Fibroblast of pulmonary artery (primary cell): ENCODE data around the gene DUS2.

Experiments used
- DNase-seq: peaks from one replicate; pipeline ENCODE4 v3.0.0-alpha.2; 2010; ENCODE audit warnings: low read depth
- H3K4me3 ChIP-seq: replicated peaks from 2 replicates; pipeline ENCODE4 v1.5.1; 2011; ENCODE audit warnings: low read depth, mild to moderate bottlenecking, control low read depth, low read length, moderate library complexity
- TF ChIP-seq, protein P1 (sequence below): IDR thresholded peaks from 2 replicates; pipeline ENCODE4 v1.5.1; 2011; ENCODE audit warnings: mild to moderate bottlenecking, control low read depth, low read length, inconsistent platforms; ENCODE audit errors: missing control alignments

Gene DUS2

DNA sequence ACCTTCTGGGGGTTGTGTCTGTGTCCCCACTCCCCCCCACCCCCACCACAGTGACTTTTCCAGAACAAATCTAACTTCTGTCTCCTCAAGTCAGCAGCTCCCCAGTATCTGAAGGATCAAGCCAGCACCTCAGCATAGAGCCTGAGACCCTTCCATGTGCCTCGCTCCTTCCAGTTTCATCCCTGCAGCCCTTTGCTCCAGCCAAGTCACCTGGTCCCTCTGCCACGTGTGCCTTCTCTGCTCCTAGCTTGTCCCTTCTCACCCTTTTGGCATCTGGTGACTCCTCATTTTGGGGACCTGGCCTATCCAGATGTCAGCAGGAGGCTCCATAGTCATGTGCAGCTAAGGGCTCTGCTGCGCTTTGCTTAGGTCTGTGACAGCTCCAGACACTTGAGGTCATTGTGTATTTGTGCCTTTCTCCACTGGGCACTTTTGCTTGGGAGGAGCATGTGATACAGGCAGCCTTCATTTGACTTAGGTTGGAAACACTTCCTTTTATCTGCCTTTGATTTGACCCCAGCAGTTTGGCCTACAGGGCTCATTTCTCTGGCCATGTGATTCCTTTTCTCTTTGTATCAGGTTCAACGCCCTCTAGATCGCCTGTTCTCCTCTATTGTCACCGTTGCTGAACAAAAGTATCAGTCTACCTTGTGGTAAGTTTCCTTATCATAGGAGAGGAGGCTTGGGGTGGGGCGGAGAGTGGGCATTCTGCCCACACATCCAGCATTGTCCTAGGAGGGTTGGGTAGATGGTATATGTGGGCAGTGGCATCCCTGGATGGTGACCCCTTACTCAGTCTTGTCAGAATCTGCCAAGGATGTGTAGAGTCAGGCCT lies 55.0 kb downstream of the DUS2 start:
- no peak overlapping the region for H3K4me3 ChIP-seq
- no peak for DNase-seq
- TF ChIP-seq, protein P1, sequence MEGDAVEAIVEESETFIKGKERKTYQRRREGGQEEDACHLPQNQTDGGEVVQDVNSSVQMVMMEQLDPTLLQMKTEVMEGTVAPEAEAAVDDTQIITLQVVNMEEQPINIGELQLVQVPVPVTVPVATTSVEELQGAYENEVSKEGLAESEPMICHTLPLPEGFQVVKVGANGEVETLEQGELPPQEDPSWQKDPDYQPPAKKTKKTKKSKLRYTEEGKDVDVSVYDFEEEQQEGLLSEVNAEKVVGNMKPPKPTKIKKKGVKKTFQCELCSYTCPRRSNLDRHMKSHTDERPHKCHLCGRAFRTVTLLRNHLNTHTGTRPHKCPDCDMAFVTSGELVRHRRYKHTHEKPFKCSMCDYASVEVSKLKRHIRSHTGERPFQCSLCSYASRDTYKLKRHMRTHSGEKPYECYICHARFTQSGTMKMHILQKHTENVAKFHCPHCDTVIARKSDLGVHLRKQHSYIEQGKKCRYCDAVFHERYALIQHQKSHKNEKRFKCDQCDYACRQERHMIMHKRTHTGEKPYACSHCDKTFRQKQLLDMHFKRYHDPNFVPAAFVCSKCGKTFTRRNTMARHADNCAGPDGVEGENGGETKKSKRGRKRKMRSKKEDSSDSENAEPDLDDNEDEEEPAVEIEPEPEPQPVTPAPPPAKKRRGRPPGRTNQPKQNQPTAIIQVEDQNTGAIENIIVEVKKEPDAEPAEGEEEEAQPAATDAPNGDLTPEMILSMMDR: no peak

DNA sequence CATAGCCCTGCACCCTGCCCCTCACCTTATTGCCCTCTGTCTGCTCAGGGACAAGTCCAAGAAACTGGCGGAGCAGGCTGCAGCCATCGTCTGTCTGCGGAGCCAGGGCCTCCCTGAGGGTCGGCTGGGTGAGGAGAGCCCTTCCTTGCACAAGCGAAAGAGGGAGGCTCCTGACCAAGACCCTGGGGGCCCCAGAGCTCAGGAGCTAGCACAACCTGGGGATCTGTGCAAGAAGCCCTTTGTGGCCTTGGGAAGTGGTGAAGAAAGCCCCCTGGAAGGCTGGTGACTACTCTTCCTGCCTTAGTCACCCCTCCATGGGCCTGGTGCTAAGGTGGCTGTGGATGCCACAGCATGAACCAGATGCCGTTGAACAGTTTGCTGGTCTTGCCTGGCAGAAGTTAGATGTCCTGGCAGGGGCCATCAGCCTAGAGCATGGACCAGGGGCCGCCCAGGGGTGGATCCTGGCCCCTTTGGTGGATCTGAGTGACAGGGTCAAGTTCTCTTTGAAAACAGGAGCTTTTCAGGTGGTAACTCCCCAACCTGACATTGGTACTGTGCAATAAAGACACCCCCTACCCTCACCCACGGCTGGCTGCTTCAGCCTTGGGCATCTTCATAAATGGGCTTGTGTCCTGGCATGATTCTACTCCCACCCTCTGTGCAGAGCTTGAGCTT lies 55.8 kb downstream of the DUS2 start:
- no peak for DNase-seq
- H3K4me3 ChIP-seq: no peak overlapping the region
- TF ChIP-seq, protein P1: no peak

DNA sequence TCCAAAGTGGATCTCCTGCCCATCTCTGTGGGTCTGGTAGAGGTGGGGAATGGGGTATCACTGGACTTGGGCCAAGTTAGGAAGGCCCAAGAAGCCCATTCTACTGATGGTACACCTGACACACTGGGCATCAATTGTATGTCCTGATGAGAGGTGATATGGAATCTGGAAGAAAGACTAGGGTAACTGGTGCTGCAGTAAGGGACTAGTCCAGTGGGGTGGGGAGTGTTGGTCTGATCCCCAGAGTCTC lies 56.2 kb downstream of the DUS2 start:
- TF ChIP-seq, protein P1: no peak
- no peak for DNase-seq
- H3K4me3 ChIP-seq: no peak overlapping the region

DNA sequence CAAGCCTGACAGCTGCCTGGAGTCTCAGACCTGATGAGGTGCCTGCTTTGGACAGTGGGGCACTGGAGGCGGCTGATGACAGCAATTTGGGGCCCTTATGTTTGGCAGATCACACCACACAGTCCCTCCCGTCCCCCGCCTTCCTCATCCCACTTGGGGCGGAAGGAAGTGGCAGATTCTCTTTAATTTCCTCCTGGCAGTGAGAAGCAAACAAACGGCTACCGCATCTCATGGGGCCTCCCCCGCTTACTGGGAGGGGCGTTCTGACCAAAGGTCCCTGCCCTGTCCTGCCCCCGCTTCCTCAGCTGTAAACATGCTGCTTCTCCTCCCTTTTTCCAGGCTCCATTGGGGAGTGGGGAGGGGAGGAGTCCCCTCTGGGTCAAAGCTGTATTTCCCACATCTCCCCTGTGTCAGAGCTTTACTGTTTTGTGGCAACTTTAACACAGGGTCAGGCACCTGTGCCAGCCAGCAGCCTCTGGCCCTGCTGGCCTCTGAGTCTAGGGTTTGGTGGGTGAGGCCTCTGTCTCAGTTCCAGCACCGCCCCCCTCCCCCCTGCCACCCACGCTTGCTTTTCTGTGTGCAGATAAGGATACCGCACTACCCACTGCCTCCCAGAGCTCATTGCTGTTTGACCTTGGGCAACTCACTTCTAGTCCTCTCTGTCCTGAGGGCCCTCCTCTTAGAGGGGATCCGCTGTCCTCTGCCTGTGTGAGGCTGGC lies 56.7 kb downstream of the DUS2 start:
- TF ChIP-seq, protein P1: no peak
- DNase-seq: peak; percentile 62
- H3K4me3 ChIP-seq: no peak overlapping the region

DNA sequence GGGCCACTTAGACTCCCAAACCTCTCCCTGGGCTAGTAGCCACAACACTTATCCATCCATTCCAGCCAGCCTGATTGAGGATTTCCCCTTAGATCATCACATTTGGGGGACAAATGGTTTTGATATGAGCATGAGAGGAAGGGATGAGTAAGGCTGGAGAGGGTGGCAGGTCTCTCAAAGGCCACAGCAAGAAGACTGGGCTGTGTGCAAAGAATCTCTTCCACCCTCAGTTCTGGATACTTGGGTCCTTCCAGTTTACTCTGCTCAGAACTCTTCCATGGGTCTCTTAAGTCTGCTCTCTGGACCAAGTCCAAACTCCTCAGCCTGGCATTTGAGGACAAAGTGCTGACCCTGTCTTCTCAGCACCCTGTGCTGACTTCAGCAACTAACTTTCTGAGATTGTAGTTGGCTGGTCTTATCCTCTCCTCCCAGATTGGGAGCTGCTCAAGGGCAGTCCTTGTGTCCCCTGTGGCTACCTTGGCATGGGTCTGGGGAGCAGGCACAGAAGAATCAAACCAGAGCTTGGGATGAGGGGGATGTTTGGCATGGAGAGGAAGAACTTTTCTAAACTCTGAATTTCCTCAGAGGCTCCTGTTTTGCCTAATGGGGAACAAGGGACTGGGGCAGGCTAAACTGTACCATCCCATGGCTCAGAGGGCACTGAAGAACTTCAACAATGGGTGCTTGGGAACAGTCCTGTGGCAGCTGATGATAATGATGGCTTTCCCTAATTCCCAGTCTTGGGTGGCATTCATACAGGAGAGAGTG lies 59.0 kb downstream of the DUS2 start:
- TF ChIP-seq, protein P1: no peak
- H3K4me3 ChIP-seq: no peak overlapping the region
- DNase-seq: no peak

DNA sequence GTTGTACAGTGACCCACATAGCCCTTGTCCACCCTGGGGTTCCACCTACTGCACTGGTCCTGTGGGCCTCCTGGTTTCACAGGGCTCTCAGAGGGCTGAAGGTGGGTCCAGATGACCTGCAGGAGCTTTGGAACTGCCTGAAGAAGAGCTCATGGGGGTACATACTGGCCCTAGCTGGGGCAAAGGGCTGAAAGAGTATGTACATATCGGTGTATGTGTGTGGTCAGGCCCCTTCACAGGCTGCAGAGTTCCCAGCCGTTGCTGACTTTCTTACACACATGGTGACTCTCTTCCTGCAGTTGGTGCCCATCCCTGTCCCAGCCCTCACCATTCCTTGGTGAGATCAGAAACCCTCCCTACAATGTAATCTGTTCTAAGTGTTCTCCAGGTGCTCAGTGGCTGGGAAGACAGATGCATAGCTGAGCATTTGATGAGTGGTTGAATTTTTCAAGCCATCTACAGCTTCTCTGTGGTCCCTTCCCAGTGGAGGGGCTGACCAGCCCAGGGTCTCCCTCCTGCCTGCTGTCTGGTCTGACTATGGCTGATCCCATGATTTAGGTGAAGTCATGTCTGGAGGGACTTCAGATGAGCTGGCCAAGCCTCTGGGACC lies 59.6 kb downstream of the DUS2 start:
- no peak for DNase-seq
- no peak overlapping the region for H3K4me3 ChIP-seq
- TF ChIP-seq, protein P1: no peak
